Neuronal stem cell (in vitro differentiated cells): ENCODE results near the gene CAPN1.

ENCODE experiments used
- DNase-seq: peaks from one replicate; pipeline ENCODE4 v3.0.0-alpha.2; 2013; ENCODE audit warnings: low spot score
- H2AFZ ChIP-seq: one replicate; pipeline ENCODE4 v1.6.1; 2013; ENCODE audit warnings: mild to moderate bottlenecking, low read length, inconsistent platforms
- H2AK5ac ChIP-seq: 2 replicates; pipeline ENCODE4 v1.6.1; 2013; ENCODE audit warnings: low read depth, mild to moderate bottlenecking, inconsistent platforms, low read length, moderate library complexity, mixed read lengths
- H2BK120ac ChIP-seq: 2 replicates; pipeline ENCODE4 v1.6.1; 2013; ENCODE audit warnings: low read depth, mild to moderate bottlenecking, inconsistent platforms, low read length, moderate library complexity, mixed read lengths
- H2BK12ac ChIP-seq: one replicate; pipeline ENCODE4 v1.6.1; 2013; ENCODE audit warnings: low read length, inconsistent platforms
- H2BK15ac ChIP-seq: 2 replicates; pipeline ENCODE4 v1.6.1; 2013; ENCODE audit warnings: mild to moderate bottlenecking, low read length, inconsistent platforms, mixed read lengths
- H2BK5ac ChIP-seq: one replicate; pipeline ENCODE4 v1.6.1; 2013; ENCODE audit warnings: inconsistent platforms, mild to moderate bottlenecking, low read length, moderate library complexity
- H3K14ac ChIP-seq: one replicate; pipeline ENCODE4 v1.6.1; 2013; ENCODE audit warnings: low read length, inconsistent platforms
- H3K18ac ChIP-seq: 2 replicates; pipeline ENCODE4 v1.6.1; 2013; ENCODE audit warnings: low read length, inconsistent platforms
- H3K23ac ChIP-seq: 2 replicates; pipeline ENCODE4 v1.6.1; 2013; ENCODE audit warnings: low read depth, mild to moderate bottlenecking, mixed read lengths, low read length, inconsistent platforms; ENCODE audit not compliant: poor library complexity
- H3K27ac ChIP-seq: replicated peaks from 3 replicates; pipeline ENCODE4 v1.5.1; 2013; ENCODE audit warnings: low read length, inconsistent platforms
- H3K27me3 ChIP-seq, 3 experiments: 2 replicates each; pipeline ENCODE4 v1.6.1; 2013; ENCODE audit warnings: low read length in 3 of 3, mild to moderate bottlenecking in 2 of 3, inconsistent platforms in 1 of 3, low read depth in 1 of 3, mixed read lengths in 1 of 3, moderate library complexity in 1 of 3; ENCODE audit not compliant: control insufficient read depth in 3 of 3, insufficient read depth in 3 of 3
- H3K36me3 ChIP-seq, 2 donors: replicated peaks in 1 of 2; 2 replicates each; pipeline ENCODE4 v1.6.1; 2013; ENCODE audit warnings: low read length in 2 of 2; ENCODE audit not compliant: control insufficient read depth in 2 of 2, insufficient read depth in 2 of 2
- H3K4ac ChIP-seq: 2 replicates; pipeline ENCODE4 v1.6.1; 2013; ENCODE audit warnings: inconsistent platforms, mild to moderate bottlenecking, low read length, moderate library complexity
- H3K4me1 ChIP-seq, 2 donors: 1 replicate in 1 of 2; 2 replicates in 1 of 2; pipeline ENCODE4 v1.6.1; 2013; ENCODE audit warnings: low read length in 2 of 2, low read depth in 1 of 2; ENCODE audit not compliant: control insufficient read depth in 2 of 2, insufficient read depth in 1 of 2
- H3K4me2 ChIP-seq: one replicate; pipeline ENCODE4 v1.6.1; 2013; ENCODE audit warnings: mild to moderate bottlenecking, low read length, inconsistent platforms; ENCODE audit not compliant: insufficient read depth, poor library complexity, severe bottlenecking
- H3K4me3 ChIP-seq, 2 donors: 2 replicates each; pipeline ENCODE4 v1.5.1; 2013; ENCODE audit warnings: low read length in 2 of 2, mild to moderate bottlenecking in 2 of 2, inconsistent platforms in 1 of 2, moderate library complexity in 1 of 2
- H3K79me1 ChIP-seq: one replicate; pipeline ENCODE4 v1.6.1; 2013; ENCODE audit warnings: low read depth, mild to moderate bottlenecking, inconsistent platforms, low read length, moderate library complexity
- H3K9ac ChIP-seq: one replicate; pipeline ENCODE4 v1.6.1; 2013; ENCODE audit warnings: mild to moderate bottlenecking, low read depth, low read length, inconsistent platforms; ENCODE audit not compliant: poor library complexity
- H3K9me3 ChIP-seq, 2 donors: replicated peaks in 1 of 2; 2 replicates each; pipeline versions ENCODE3 to v1.6.1; 2013; ENCODE audit warnings: low read length in 2 of 2, mild to moderate bottlenecking in 2 of 2, inconsistent platforms in 1 of 2, low read depth in 1 of 2, mixed read lengths in 1 of 2, moderate library complexity in 1 of 2; ENCODE audit not compliant: control insufficient read depth in 2 of 2, insufficient read depth in 1 of 2
- H4K8ac ChIP-seq: one replicate; pipeline ENCODE4 v1.6.1; 2013; ENCODE audit warnings: low read depth, mild to moderate bottlenecking, inconsistent platforms, low read length, moderate library complexity
- H4K91ac ChIP-seq: one replicate; pipeline ENCODE4 v1.6.1; 2013; ENCODE audit warnings: low read length, low read depth, mild to moderate bottlenecking, inconsistent platforms; ENCODE audit not compliant: poor library complexity
- WGBS, 2 donors: extraction: QIAGEN DNeasy Blood & Tissue Kit; methylation state at CpG; one replicate each; pipeline ENCODE4 v1.1.7; 2013; ENCODE audit warnings: missing lambda C conversion rate in 2 of 2, mixed read lengths in 1 of 2; ENCODE audit not compliant: insufficient read length in 2 of 2, insufficient replicate concordance in 1 of 2; ENCODE audit errors: extremely low coverage in 2 of 2; 5-methylcytosine and 5-hydroxymethylcytosine counted together

Gene CAPN1

DNA sequence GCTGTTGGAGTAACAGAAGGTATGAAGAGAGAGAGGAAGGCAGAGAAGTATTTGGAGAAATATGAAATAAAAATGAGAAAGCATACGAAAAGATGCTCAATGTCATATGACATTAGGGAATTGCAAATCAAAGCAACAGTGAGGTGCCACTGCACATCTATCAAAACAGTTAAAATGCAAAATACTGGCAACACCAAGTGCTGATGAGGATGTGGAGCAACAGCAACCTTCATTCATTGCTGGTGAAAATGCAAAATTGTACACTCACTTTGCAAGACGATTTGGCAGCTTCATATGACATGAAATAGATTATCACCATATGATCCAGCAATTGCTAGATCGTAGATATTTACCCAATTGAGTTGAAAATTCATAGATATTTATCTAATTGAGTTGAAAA, 21.1 kb upstream of the CAPN1 start:
- no CpG with 5 or more reads among the region's 3 CpGs for WGBS, 2 donors
- no peak overlapping the region for H3K4me3 ChIP-seq

DNA sequence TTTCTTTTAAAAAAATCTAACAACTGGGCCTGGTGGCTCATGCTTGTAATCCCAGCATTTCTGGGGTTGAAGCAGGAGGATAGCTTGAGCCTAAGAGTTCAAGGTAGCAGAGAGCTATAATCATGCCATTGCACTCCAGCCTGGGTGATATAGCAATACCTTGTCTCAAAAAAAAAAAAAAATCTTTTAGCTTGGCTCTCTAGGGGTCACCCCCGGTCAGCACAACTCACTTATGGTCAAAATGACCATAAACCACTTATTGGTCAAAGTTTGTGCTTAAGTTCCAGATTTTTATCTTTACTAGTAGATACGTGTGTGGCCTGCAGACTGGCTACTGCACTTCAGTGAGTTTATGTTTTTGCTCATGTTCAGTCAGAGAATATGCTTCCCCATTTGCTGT, 18.0 kb upstream of the CAPN1 start:
- H2BK120ac ChIP-seq, result no peak overlapping the region
- DNase-seq, result no peak
- WGBS, 2 donors, result no CpG with 5 or more reads among the region's 2 CpGs
- H2BK12ac ChIP-seq, result no peak overlapping the region
- H3K4me3 ChIP-seq, result no peak overlapping the region
- no peaks in the 10 kb centered on the region for H3K9me3 ChIP-seq
- no peaks in the 10 kb centered on the region for H3K36me3 ChIP-seq
- H3K27me3 ChIP-seq, result no peaks in the 10 kb centered on the region
- H3K14ac ChIP-seq, result no peak overlapping the region
- H3K4me2 ChIP-seq, result no peak overlapping the region
- H4K8ac ChIP-seq, result no peak overlapping the region
- H2BK15ac ChIP-seq, result no peak overlapping the region
- H3K27ac ChIP-seq, result no peak overlapping the region
- H2BK5ac ChIP-seq, result no peak overlapping the region
- no peak overlapping the region for H3K23ac ChIP-seq
- no peak overlapping the region for H2AFZ ChIP-seq
- H3K79me1 ChIP-seq, result no peaks in the 10 kb centered on the region
- no peak overlapping the region for H3K9ac ChIP-seq
- no peak overlapping the region for H4K91ac ChIP-seq
- H2AK5ac ChIP-seq, result no peak overlapping the region
- no peak overlapping the region for H3K18ac ChIP-seq
- H3K4me1 ChIP-seq, result no peaks in the 10 kb centered on the region
- no peak overlapping the region for H3K4ac ChIP-seq

More for the DNA sequence above, 21.1 kb upstream of the CAPN1 start:
- Histone ChIP-seq H3K9me3 (no peaks in the 10 kb centered on the region), H4K8ac (no peak overlapping the region), H3K14ac (no peak overlapping the region), H3K9ac (no peak overlapping the region), H2BK15ac (no peak overlapping the region), H3K36me3 (no peaks in the 10 kb centered on the region), H3K4me1 (no peaks in the 10 kb centered on the region), H3K4me2 (no peak overlapping the region), H3K27ac (no peak overlapping the region), H2AK5ac (no peak overlapping the region), H2AFZ (no peak overlapping the region), H3K18ac (no peak overlapping the region), H2BK12ac (no peak overlapping the region), H4K91ac (no peak overlapping the region), H3K79me1 (no peaks in the 10 kb centered on the region), H3K23ac (no peak overlapping the region), H3K4ac (no peak overlapping the region), H2BK120ac (no peak overlapping the region), H2BK5ac (no peak overlapping the region), H3K27me3 (no peaks in the 10 kb centered on the region)
- no peak for DNase-seq

DNA sequence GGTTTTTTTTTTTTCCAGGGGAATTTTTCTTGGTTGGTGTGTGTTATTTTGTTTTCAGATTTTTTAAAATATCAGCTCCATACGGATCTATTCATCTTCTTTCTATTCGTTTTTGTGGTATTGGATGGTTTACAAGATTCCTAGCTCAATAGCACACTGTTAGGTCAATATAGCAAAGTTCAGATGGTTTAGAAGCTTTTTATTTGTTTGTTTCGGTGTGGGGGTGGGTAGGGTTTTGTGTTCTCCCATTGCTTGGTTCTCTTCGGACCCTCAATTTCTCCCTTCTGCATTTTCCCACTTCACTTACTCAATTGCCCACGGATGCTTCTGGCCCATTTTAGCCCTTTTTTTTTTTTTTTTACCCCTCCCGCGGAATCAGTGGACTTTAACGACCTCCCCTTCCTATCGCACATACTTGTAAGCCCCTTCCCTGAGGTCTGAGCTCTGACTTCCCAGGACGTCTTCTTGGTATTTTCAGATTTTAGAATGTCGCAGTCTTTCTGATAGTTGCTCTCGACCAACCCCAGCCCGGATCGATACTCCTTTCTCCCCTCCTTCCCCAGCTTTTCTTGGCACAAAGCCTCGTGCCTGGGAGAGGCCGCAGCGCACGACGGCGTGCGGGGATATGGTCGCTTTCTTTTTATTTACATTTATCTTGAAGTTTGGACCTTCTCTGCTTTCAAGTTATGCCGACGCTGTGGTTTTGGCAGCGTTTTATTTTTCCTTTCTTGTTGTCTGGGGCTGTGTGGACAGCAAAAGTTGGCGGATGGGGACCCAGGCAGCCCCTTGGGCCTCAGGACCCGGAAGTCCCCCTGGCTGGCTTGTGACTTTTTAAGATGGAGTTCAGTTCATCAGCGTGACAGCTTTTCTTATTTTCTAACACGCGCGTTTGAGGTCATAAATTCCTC, 16.1 kb upstream of the CAPN1 start:
- H2BK5ac ChIP-seq, result no peak overlapping the region
- no peak for DNase-seq
- H3K9me3 ChIP-seq, result no peaks in the 10 kb centered on the region
- H2AK5ac ChIP-seq, result no peak overlapping the region
- no peaks in the 10 kb centered on the region for H3K36me3 ChIP-seq
- H3K14ac ChIP-seq, result no peak overlapping the region
- H3K27me3 ChIP-seq, result no peaks in the 10 kb centered on the region
- no peaks in the 10 kb centered on the region for H3K79me1 ChIP-seq
- H3K4ac ChIP-seq, result no peak overlapping the region
- H3K18ac ChIP-seq, result no peak overlapping the region
- no peaks in the 10 kb centered on the region for H3K4me1 ChIP-seq
- H4K91ac ChIP-seq, result no peak overlapping the region
- no CpG with 5 or more reads among the region's 31 CpGs for WGBS, 2 donors
- H2BK12ac ChIP-seq, result no peak overlapping the region
- H2BK120ac ChIP-seq, result no peak overlapping the region
- no peak overlapping the region for H3K9ac ChIP-seq
- H2AFZ ChIP-seq, result peak overlapping the region; percentile 79
- no peak overlapping the region for H3K4me3 ChIP-seq
- no peak overlapping the region for H3K27ac ChIP-seq
- H2BK15ac ChIP-seq, result no peak overlapping the region
- H3K4me2 ChIP-seq, result no peak overlapping the region
- no peak overlapping the region for H3K23ac ChIP-seq
- H4K8ac ChIP-seq, result no peak overlapping the region

DNA sequence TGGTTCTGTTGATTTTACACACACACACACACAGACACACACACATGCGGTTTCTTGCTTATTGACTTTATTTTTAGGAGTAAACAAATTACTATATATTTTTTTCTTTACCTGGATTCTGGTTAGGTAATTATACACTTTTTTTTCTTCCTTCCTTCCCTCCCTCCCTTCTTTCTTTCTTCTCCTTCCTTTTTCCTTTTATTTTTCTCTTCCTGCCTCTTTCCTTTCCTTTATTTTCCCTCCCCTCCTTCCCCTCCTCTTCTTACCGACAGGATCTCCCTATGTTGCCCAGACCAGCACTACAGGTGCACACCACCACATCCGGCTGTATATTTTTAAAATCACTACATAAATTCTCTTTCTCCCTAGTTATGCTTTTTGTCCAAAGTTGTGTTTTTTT, 14.8 kb upstream of the CAPN1 start:
- H2BK120ac ChIP-seq, result no peak overlapping the region
- H4K91ac ChIP-seq, result no peak overlapping the region
- no peaks in the 10 kb centered on the region for H3K4me1 ChIP-seq
- no peak overlapping the region for H2AK5ac ChIP-seq
- H3K18ac ChIP-seq, result no peak overlapping the region
- no peak for DNase-seq
- H3K9ac ChIP-seq, result no peak overlapping the region
- H2BK12ac ChIP-seq, result no peak overlapping the region
- no peak overlapping the region for H3K4ac ChIP-seq
- H3K23ac ChIP-seq, result no peak overlapping the region
- H3K27me3 ChIP-seq, result no peaks in the 10 kb centered on the region
- H3K9me3 ChIP-seq, result no peaks in the 10 kb centered on the region
- H2BK15ac ChIP-seq, result no peak overlapping the region
- no peak overlapping the region for H2AFZ ChIP-seq
- no peak overlapping the region for H4K8ac ChIP-seq
- H3K27ac ChIP-seq, result no peak overlapping the region
- no peaks in the 10 kb centered on the region for H3K36me3 ChIP-seq
- H3K4me2 ChIP-seq, result no peak overlapping the region
- no peaks in the 10 kb centered on the region for H3K79me1 ChIP-seq
- no peak overlapping the region for H3K14ac ChIP-seq
- WGBS, 2 donors, result no CpG with 5 or more reads among the region's 3 CpGs
- no peak overlapping the region for H3K4me3 ChIP-seq
- no peak overlapping the region for H2BK5ac ChIP-seq
